HS-27A (cell line): ENCODE results near the gene ZNF580.

Source experiments
- DNase-seq: peaks from one replicate; pipeline ENCODE4 v3.0.0-alpha.2; 2012; ENCODE audit warnings: low read depth, missing footprints

The ZNF580 gene

GRCh38 chr19:55679343-55680257, 38.8 kb downstream of the ZNF580 start:
- DNase-seq = no peak

- no peak for DNase-seq
Measured at GRCh38 chr19:55680339-55681130, 39.7 kb downstream of the ZNF580 start.

GRCh38 chr19:55681131-55682092, 40.6 kb downstream of the ZNF580 start:
- no peak for DNase-seq

- DNase-seq = no peak
Measured at GRCh38 chr19:55683449-55684261, 42.9 kb downstream of the ZNF580 start.

- DNase-seq = no peak
Measured at GRCh38 chr19:55684946-55685681, 44.3 kb downstream of the ZNF580 start.

GRCh38 chr19:55685776-55686175, 45.0 kb downstream of the ZNF580 start:
- no peak for DNase-seq

- no peak for DNase-seq
Measured at GRCh38 chr19:55686311-55687050, 45.7 kb downstream of the ZNF580 start.

GRCh38 chr19:55687281-55688201, 46.7 kb downstream of the ZNF580 start:
- no peak for DNase-seq

- DNase-seq = no peak
Measured at GRCh38 chr19:55688422-55689218, 47.8 kb downstream of the ZNF580 start.

GRCh38 chr19:55689411-55690108, 48.8 kb downstream of the ZNF580 start:
- DNase-seq = no peak

- DNase-seq = no peak
Measured at GRCh38 chr19:55690109-55690768, 49.4 kb downstream of the ZNF580 start.

- DNase-seq = no peak
Measured at GRCh38 chr19:55690769-55691545, 50.2 kb downstream of the ZNF580 start.

- DNase-seq = no peak
Measured at GRCh38 chr19:55691561-55692481, 51.0 kb downstream of the ZNF580 start.

- no peak for DNase-seq
Measured at GRCh38 chr19:55692681-55693081, 51.9 kb downstream of the ZNF580 start.
